Coronary artery (tissue), 2 donors: ENCODE measurements around the gene KAT2A.

ENCODE experiments used
- DNase-seq: peaks from one replicate; pipeline ENCODE4 v3.0.0-alpha.2; 2017; ENCODE audit warnings: low spot score
- H3K27ac ChIP-seq, 2 donors: fragments of 200-600 bp; sonication (generic); one replicate each; pipeline ENCODE4 v1.5.1; 2016 to 2019
- H3K4me3 ChIP-seq: fragments of 200-600 bp; sonication (generic); 2 replicates; pipeline ENCODE4 v1.5.1; 2016; ENCODE audit warnings: mild to moderate bottlenecking, moderate library complexity
- CTCF ChIP-seq: fragments of 200-600 bp; sonication (generic); IDR thresholded peaks from one replicate; pipeline ENCODE4 v1.5.1; 2019; ENCODE audit warnings: antibody characterized with exemption

Gene KAT2A

DNA sequence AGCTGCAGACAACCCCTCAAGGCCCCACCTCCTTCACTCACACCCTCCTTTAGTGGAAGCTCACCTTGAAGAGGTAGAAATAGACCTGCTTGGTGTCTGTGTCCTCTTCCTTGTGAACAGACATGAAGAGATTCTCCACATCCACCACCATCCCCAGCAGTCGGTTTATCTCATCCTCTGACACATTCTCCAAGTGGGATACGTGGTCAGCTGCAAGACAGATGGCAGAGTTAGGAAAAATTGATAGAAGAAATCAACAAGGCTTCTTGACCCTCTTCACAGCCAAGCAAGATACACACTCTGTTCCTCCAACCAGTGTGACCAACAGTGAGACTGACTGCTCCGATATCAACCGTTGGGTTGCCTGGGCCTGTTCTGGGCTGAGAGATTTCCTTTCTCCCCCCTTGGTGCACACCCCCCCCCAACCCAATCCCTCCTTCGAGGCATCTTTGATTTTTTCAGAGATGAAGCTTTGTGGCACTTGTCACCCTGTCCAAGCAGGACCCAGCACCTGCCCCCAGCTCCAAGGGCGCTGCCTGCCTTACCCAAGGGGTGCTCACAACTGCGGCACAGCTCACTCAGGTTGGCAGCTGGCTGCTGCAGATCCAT, 902 bp downstream of the KAT2A start:
- Histone ChIP-seq H3K27ac (no peak overlapping the region), H3K4me3 (peak overlapping the region; percentile 81)
- no peak for DNase-seq
- TF ChIP-seq CTCF, result no peak

DNA sequence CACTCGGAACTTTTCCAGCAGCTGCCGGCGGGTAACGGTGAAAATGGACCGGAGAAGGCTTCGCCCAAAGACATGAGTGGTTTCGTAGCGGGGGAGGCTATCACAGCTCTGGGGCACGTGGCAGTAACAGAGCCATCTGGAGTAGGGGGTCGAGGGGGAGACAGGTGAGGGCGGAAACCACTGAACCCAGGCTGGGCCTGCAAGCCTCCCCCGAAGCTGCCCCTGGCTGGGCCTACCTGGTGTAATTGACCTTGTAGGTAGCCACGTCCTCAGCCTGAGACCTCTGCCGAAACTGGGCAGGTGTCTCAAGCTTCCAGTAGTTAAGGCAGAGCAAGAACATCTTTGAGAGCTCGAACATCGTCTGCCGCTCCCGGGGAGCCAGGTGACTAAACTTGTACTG, 1.9 kb downstream of the KAT2A start:
- DNase-seq, result no peak
- no peak for TF ChIP-seq CTCF
- H3K27ac ChIP-seq, result no peak overlapping the region
- H3K4me3 ChIP-seq, result no peak overlapping the region

DNA sequence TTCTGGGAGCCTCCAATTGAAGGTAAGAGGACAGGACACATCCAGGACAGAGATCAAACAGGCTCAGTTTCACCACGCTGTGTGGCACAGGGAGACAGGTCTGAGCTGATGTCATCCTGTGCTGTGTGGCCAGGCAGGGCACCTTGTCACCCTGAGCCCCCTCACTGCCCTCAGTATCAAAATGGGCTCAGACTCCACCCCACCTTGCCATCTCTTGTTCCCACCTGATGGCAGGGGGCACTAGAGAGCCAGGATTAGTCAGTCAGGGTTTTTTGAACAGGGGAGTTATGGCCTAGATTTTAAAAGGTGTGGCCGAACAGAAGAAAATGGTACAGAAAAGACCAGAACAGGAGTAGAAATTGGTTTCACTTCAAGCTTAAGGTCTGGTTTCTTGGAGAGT, 2.6 kb downstream of the KAT2A start:
- DNase-seq, result no peak
- no peak for TF ChIP-seq CTCF
- no peak overlapping the region for H3K27ac ChIP-seq
- H3K4me3 ChIP-seq, result no peak overlapping the region

- no peak overlapping the region for H3K27ac ChIP-seq
- H3K4me3 ChIP-seq, result no peak overlapping the region
- no peak for DNase-seq
- TF ChIP-seq CTCF, result no peak
These were observed 3.0 kb downstream of the KAT2A start for GRCh38 chr17:42118126-42118510.

DNA sequence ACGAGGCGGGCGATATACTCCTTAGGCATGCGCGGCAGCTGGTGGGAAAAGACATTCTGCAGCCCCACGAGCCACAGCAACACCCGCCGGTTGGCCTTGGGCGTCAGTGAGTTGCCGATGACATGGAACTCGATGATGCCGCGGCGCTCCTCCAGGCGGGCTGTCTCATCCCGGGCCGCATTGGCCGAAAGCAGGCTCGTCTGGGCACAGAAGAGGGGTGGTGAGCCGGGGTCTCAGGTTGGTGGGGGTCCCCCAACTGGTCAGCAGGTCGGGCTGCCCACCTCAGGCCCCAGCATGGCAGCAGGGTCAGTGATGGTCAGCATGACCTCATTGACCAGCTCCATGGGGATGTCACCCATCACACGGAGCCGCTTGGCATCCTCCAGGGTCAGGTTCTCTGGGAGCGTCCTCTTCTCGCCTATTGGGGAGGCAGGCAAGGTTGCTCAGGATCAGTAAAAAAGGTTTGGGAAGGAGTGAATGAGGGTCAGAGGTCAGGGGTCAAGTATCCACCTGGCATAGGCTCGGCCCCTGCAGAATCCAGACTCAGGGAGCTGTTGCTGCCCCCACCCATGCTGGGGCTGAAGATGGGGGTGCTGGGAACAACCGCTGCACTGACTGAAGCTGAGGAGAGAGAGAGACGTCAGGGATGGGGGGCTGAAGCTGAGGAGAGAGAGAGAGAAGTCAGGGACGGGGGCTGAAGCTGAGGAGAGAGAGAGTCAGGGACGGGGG, 3.6 kb downstream of the KAT2A start:
- H3K27ac ChIP-seq, result no peak overlapping the region
- no peak overlapping the region for H3K4me3 ChIP-seq
- DNase-seq, result no peak
- no peak for TF ChIP-seq CTCF

GRCh38 chr17:42116705-42117396, 4.3 kb downstream of the KAT2A start:
- no peak for DNase-seq

More at GRCh38 chr17:42116705-42117396, 4.3 kb downstream of the KAT2A start:
- Histone ChIP-seq H3K4me3 (no peak overlapping the region), H3K27ac (no peak overlapping the region)
- TF ChIP-seq CTCF, result peak; percentile 70
